Suppressor macrophage treated with lipopolysaccharide for 1 hour (primary cell): ENCODE measurements around the gene MAP2K5.

Source experiments
- DNase-seq, 3 donors: peaks; one replicate each; pipeline ENCODE4 v3.0.0-alpha.2; 2020 to 2022

MAP2K5 gene

GRCh38 chr15:67678993-67679392 is 136.5 kb downstream of the MAP2K5 start:
- no peak for DNase-seq

- DNase-seq, result peak in 1 of 3 donors; percentile 8
Observed at GRCh38 chr15:67680641-67681040, 138.1 kb downstream of the MAP2K5 start.

GRCh38 chr15:67685008-67685599 is 142.6 kb downstream of the MAP2K5 start:
- peak; percentile 2 to 38 (median 23) for DNase-seq

- no peak for DNase-seq
Observed at GRCh38 chr15:67685716-67686115, 143.2 kb downstream of the MAP2K5 start.

- no peak for DNase-seq
Observed at GRCh38 chr15:67690936-67691335, 148.4 kb downstream of the MAP2K5 start.

- no peak for DNase-seq
Observed at GRCh38 chr15:67691450-67691849, 148.9 kb downstream of the MAP2K5 start.

GRCh38 chr15:67692573-67692972 is 150.1 kb downstream of the MAP2K5 start:
- DNase-seq, result no peak

GRCh38 chr15:67696087-67696486 is 153.6 kb downstream of the MAP2K5 start:
- no peak for DNase-seq

- DNase-seq, result no peak
Observed at GRCh38 chr15:67700023-67700422, 157.5 kb downstream of the MAP2K5 start.

GRCh38 chr15:67701669-67702068 is 159.2 kb downstream of the MAP2K5 start:
- no peak for DNase-seq

GRCh38 chr15:67707520-67708283 is 165.2 kb downstream of the MAP2K5 start:
- no peak for DNase-seq

- DNase-seq, result no peak
Observed at GRCh38 chr15:67708500-67708899, 166.0 kb downstream of the MAP2K5 start.

GRCh38 chr15:67715170-67715569 is 172.7 kb downstream of the MAP2K5 start:
- no peak for DNase-seq

- DNase-seq, result no peak
Observed at GRCh38 chr15:67716171-67716570, 173.7 kb downstream of the MAP2K5 start.

GRCh38 chr15:67717776-67718175 is 175.3 kb downstream of the MAP2K5 start:
- no peak for DNase-seq

GRCh38 chr15:67719330-67719959 is 176.9 kb downstream of the MAP2K5 start:
- no peak for DNase-seq

GRCh38 chr15:67720556-67721175 is 178.2 kb downstream of the MAP2K5 start:
- peak; percentile 24 to 48 (median 38) for DNase-seq

- no peak for DNase-seq
Observed at GRCh38 chr15:67722030-67722817, 179.7 kb downstream of the MAP2K5 start.

GRCh38 chr15:67723294-67724024 is 181.0 kb downstream of the MAP2K5 start:
- DNase-seq, result no peak

GRCh38 chr15:67724691-67725375 is 182.3 kb downstream of the MAP2K5 start:
- DNase-seq, result no peak

- DNase-seq, result no peak
Observed at GRCh38 chr15:67730135-67730534, 187.6 kb downstream of the MAP2K5 start.
